Type B pancreatic cell (in vitro differentiated cells): ENCODE results near the gene LDLRAD4. TPM values are rescaled to one million over a fixed set of nuclear protein-coding genes. Genes with fewer than 3 reads are reported as not detected.

Source experiments
- DNase-seq: peaks from one replicate; pipeline ENCODE4 v3.0.0; 2021; ENCODE audit warnings: mixed read lengths; ENCODE audit not compliant: unreplicated experiment; ENCODE audit errors: extremely low spot score
- H3K27ac Mint-ChIP-seq: 2 replicates; pipeline ENCODE4 v1.8.0; 2021; ENCODE audit warnings: mild to moderate bottlenecking, mixed read lengths
- H3K27me3 Mint-ChIP-seq: 2 replicates; pipeline ENCODE4 v1.8.0; 2021; ENCODE audit warnings: mixed read lengths
- H3K36me3 Mint-ChIP-seq: 2 replicates; pipeline ENCODE4 v1.8.0; 2021; ENCODE audit warnings: mixed read lengths
- H3K4me1 Mint-ChIP-seq: one replicate; pipeline ENCODE4 v1.8.0; 2021; ENCODE audit warnings: mixed read lengths; ENCODE audit not compliant: unreplicated experiment
- H3K4me3 Mint-ChIP-seq: 2 replicates; pipeline ENCODE4 v1.8.0; 2021; ENCODE audit warnings: mild to moderate bottlenecking, mixed read lengths
- H3K9me3 Mint-ChIP-seq: 2 replicates; pipeline ENCODE4 v1.8.0; 2021; ENCODE audit warnings: mixed read lengths
- CTCF ChIP-seq: fragments of 200-600 bp; sonication (generic); conservative IDR thresholded peaks from 2 replicates; pipeline ENCODE4 v1.5.0; 2021; ENCODE audit warnings: antibody characterized with exemption, mild to moderate bottlenecking
- total RNA-seq: library from RNA; stranded (reverse); gene quantifications from 2 replicates; pipeline ENCODE4 v1.2.1, GENCODE V29; 2021; ENCODE audit warnings: low replicate concordance

The LDLRAD4 gene
- total RNA-seq, 1 donor from 2014 or later: 2.4 TPM

GRCh38 chr18:13279181-13280069 is 60.9 kb downstream of the LDLRAD4 start:
- Mint-ChIP-seq H3K4me3 (no peak overlapping the region), H3K9me3 (no peaks in the 10 kb centered on the region), H3K27ac (no peak overlapping the region), H3K27me3 (peaks cover 8% of the 10 kb centered on the region), H3K36me3 (no peaks in the 10 kb centered on the region), H3K4me1 (no peaks in the 10 kb centered on the region)
- TF ChIP-seq CTCF: no peak
- no peak for DNase-seq

GRCh38 chr18:13280070-13280795 is 61.7 kb downstream of the LDLRAD4 start:
- no peak overlapping the region for H3K27ac Mint-ChIP-seq
- no peaks in the 10 kb centered on the region for H3K9me3 Mint-ChIP-seq
- no peaks in the 10 kb centered on the region for H3K4me1 Mint-ChIP-seq
- peaks cover 14% of the 10 kb centered on the region for H3K27me3 Mint-ChIP-seq
- DNase-seq: no peak
- no peak for TF ChIP-seq CTCF
- no peak overlapping the region for H3K4me3 Mint-ChIP-seq
- H3K36me3 Mint-ChIP-seq: no peaks in the 10 kb centered on the region

- Mint-ChIP-seq H3K4me3 (no peak overlapping the region), H3K9me3 (no peaks in the 10 kb centered on the region), H3K4me1 (no peaks in the 10 kb centered on the region), H3K36me3 (no peaks in the 10 kb centered on the region), H3K27me3 (peaks cover 18% of the 10 kb centered on the region), H3K27ac (no peak overlapping the region)
- TF ChIP-seq CTCF: no peak
- DNase-seq: no peak
Observed at GRCh38 chr18:13281406-13281805, 62.8 kb downstream of the LDLRAD4 start.

GRCh38 chr18:13283746-13284145 is 65.2 kb downstream of the LDLRAD4 start:
- no peaks in the 10 kb centered on the region for H3K9me3 Mint-ChIP-seq
- no peak overlapping the region for H3K27ac Mint-ChIP-seq
- H3K4me3 Mint-ChIP-seq: no peak overlapping the region
- H3K27me3 Mint-ChIP-seq: peaks cover 14% of the 10 kb centered on the region
- DNase-seq: no peak
- TF ChIP-seq CTCF: no peak
- no peaks in the 10 kb centered on the region for H3K4me1 Mint-ChIP-seq
- H3K36me3 Mint-ChIP-seq: no peaks in the 10 kb centered on the region

GRCh38 chr18:13284330-13285027 is 65.9 kb downstream of the LDLRAD4 start:
- Mint-ChIP-seq H3K36me3 (no peaks in the 10 kb centered on the region), H3K4me1 (peaks cover 5% of the 10 kb centered on the region), H3K9me3 (no peaks in the 10 kb centered on the region), H3K27ac (no peak overlapping the region), H3K27me3 (peaks cover 14% of the 10 kb centered on the region), H3K4me3 (no peak overlapping the region)
- DNase-seq: no peak
- no peak for TF ChIP-seq CTCF
